ENCODE measurements around the gene CNTNAP5. TPM values are rescaled to one million over a fixed set of nuclear protein-coding genes. Genes with fewer than 3 reads are reported as not detected.

The CNTNAP5 gene
- not detected for total RNA-seq

- ATAC-seq (replicated peaks) = no peak
- Mint-ChIP-seq H3K27ac (no peak within 1 kb of the TSS), H3K27me3 (peaks cover 26% of the 10 kb centered on the region), H3K4me3 (no peak within 1 kb of the TSS), H3K9me3 (peaks cover 4% of the 10 kb centered on the region), H3K4me1 (no peaks in the 10 kb centered on the region), H3K36me3 (ENCODE audit: low read depth) (no peaks in the 10 kb centered on the region)
Observed at GRCh38 chr2:124025171-124025580, at the start of gene CNTNAP5. CNTNAP5 (plus strand) TSS chr2:124025287; CDS start chr2:124025651, 364 bp downstream.

- no peaks in the 10 kb centered on the region for H3K4me1 Mint-ChIP-seq
- ATAC-seq (replicated peaks) = no peak
- H3K36me3 Mint-ChIP-seq (ENCODE audit: low read depth) = no peaks in the 10 kb centered on the region
- H3K9me3 Mint-ChIP-seq = peaks cover 16% of the 10 kb centered on the region
- no peak overlapping the region for H3K4me3 Mint-ChIP-seq
- H3K27ac Mint-ChIP-seq = no peak overlapping the region
- H3K27me3 Mint-ChIP-seq = no peaks in the 10 kb centered on the region
Observed at GRCh38 chr2:123976054-123976648, 48.9 kb upstream of the CNTNAP5 start.

- Mint-ChIP-seq H3K27ac (no peak overlapping the region), H3K9me3 (peaks cover 7% of the 10 kb centered on the region), H3K27me3 (no peaks in the 10 kb centered on the region), H3K4me1 (no peaks in the 10 kb centered on the region), H3K4me3 (no peak overlapping the region), H3K36me3 (ENCODE audit: low read depth) (no peaks in the 10 kb centered on the region)
- no peak for ATAC-seq (replicated peaks)
Observed at GRCh38 chr2:123993728-123994323, 31.3 kb upstream of the CNTNAP5 start.

- Mint-ChIP-seq H3K36me3 (ENCODE audit: low read depth) (no peaks in the 10 kb centered on the region), H3K4me1 (no peaks in the 10 kb centered on the region), H3K4me3 (no peak overlapping the region), H3K27me3 (no peaks in the 10 kb centered on the region), H3K9me3 (peaks cover 9% of the 10 kb centered on the region), H3K27ac (no peak overlapping the region)
- no peak for ATAC-seq (replicated peaks)
Observed at GRCh38 chr2:123999681-124000080, 25.4 kb upstream of the CNTNAP5 start.

- H3K27ac Mint-ChIP-seq = no peak overlapping the region
Observed at GRCh38 chr2:124001696-124002430, 23.2 kb upstream of the CNTNAP5 start.

GRCh38 chr2:124018890-124019289, 6.2 kb upstream of the CNTNAP5 start:
- no peak for ATAC-seq (replicated peaks)
- Mint-ChIP-seq H3K27me3 (peaks cover 3% of the 10 kb centered on the region), H3K36me3 (ENCODE audit: low read depth) (no peaks in the 10 kb centered on the region), H3K4me3 (no peak overlapping the region), H3K27ac (no peak overlapping the region), H3K4me1 (no peaks in the 10 kb centered on the region), H3K9me3 (peaks cover 8% of the 10 kb centered on the region)

More at GRCh38 chr2:124001696-124002430, 23.2 kb upstream of the CNTNAP5 start:
- Mint-ChIP-seq H3K9me3 (peaks cover 8% of the 10 kb centered on the region), H3K36me3 (ENCODE audit: low read depth) (no peaks in the 10 kb centered on the region), H3K4me1 (no peaks in the 10 kb centered on the region), H3K27me3 (no peaks in the 10 kb centered on the region), H3K4me3 (no peak overlapping the region)
- ATAC-seq (replicated peaks) = no peak

- Mint-ChIP-seq H3K36me3 (ENCODE audit: low read depth) (no peaks in the 10 kb centered on the region), H3K9me3 (peaks cover 4% of the 10 kb centered on the region), H3K4me1 (no peaks in the 10 kb centered on the region), H3K27ac (no peak overlapping the region), H3K4me3 (no peak overlapping the region), H3K27me3 (peaks cover 26% of the 10 kb centered on the region)
- ATAC-seq (replicated peaks) = no peak
Observed at GRCh38 chr2:124024561-124025170, 421 bp upstream of the CNTNAP5 start.

GRCh38 chr2:124025891-124026434, 876 bp downstream of the CNTNAP5 start:
- H3K27ac Mint-ChIP-seq = no peak overlapping the region
- H3K27me3 Mint-ChIP-seq = peaks cover 26% of the 10 kb centered on the region
- no peaks in the 10 kb centered on the region for H3K36me3 Mint-ChIP-seq (ENCODE audit: low read depth)
- H3K4me3 Mint-ChIP-seq = no peak overlapping the region
- no peak for ATAC-seq (replicated peaks)
- peaks cover 5% of the 10 kb centered on the region for H3K9me3 Mint-ChIP-seq
- no peaks in the 10 kb centered on the region for H3K4me1 Mint-ChIP-seq

- Mint-ChIP-seq H3K27ac (no peak overlapping the region), H3K4me1 (no peaks in the 10 kb centered on the region), H3K4me3 (no peak overlapping the region), H3K27me3 (peaks cover 26% of the 10 kb centered on the region), H3K36me3 (ENCODE audit: low read depth) (no peaks in the 10 kb centered on the region), H3K9me3 (peaks cover 8% of the 10 kb centered on the region)
- ATAC-seq (replicated peaks) = no peak
Observed at GRCh38 chr2:124026503-124026902, 1.4 kb downstream of the CNTNAP5 start.

GRCh38 chr2:124027182-124027581, 2.1 kb downstream of the CNTNAP5 start:
- no peaks in the 10 kb centered on the region for H3K4me1 Mint-ChIP-seq
- H3K4me3 Mint-ChIP-seq = no peak overlapping the region
- ATAC-seq (replicated peaks) = no peak
- H3K27me3 Mint-ChIP-seq = peaks cover 26% of the 10 kb centered on the region
- peaks cover 8% of the 10 kb centered on the region for H3K9me3 Mint-ChIP-seq
- H3K36me3 Mint-ChIP-seq (ENCODE audit: low read depth) = no peaks in the 10 kb centered on the region
- H3K27ac Mint-ChIP-seq = no peak overlapping the region

GRCh38 chr2:124032799-124033198, 7.7 kb downstream of the CNTNAP5 start:
- Mint-ChIP-seq H3K27me3 (no peaks in the 10 kb centered on the region), H3K4me3 (no peak overlapping the region), H3K4me1 (no peaks in the 10 kb centered on the region), H3K9me3 (peaks cover 16% of the 10 kb centered on the region), H3K27ac (no peak overlapping the region), H3K36me3 (ENCODE audit: low read depth) (no peaks in the 10 kb centered on the region)
- no peak for ATAC-seq (replicated peaks)

GRCh38 chr2:124034265-124034664, 9.2 kb downstream of the CNTNAP5 start:
- Mint-ChIP-seq H3K36me3 (ENCODE audit: low read depth) (no peaks in the 10 kb centered on the region), H3K27ac (no peak overlapping the region), H3K9me3 (peaks cover 16% of the 10 kb centered on the region), H3K4me1 (no peaks in the 10 kb centered on the region), H3K27me3 (no peaks in the 10 kb centered on the region), H3K4me3 (no peak overlapping the region)
- no peak for ATAC-seq (replicated peaks)

GRCh38 chr2:124035001-124035400, 9.9 kb downstream of the CNTNAP5 start:
- Mint-ChIP-seq H3K27me3 (no peaks in the 10 kb centered on the region), H3K4me3 (no peak overlapping the region), H3K4me1 (no peaks in the 10 kb centered on the region), H3K27ac (no peak overlapping the region), H3K36me3 (ENCODE audit: low read depth) (no peaks in the 10 kb centered on the region), H3K9me3 (peaks cover 16% of the 10 kb centered on the region)
- ATAC-seq (replicated peaks) = no peak

- H3K9me3 Mint-ChIP-seq = peaks cover 19% of the 10 kb centered on the region
- ATAC-seq (replicated peaks) = no peak
- H3K27ac Mint-ChIP-seq = no peak overlapping the region
- no peaks in the 10 kb centered on the region for H3K36me3 Mint-ChIP-seq (ENCODE audit: low read depth)
- H3K27me3 Mint-ChIP-seq = no peaks in the 10 kb centered on the region
- no peak overlapping the region for H3K4me3 Mint-ChIP-seq
- H3K4me1 Mint-ChIP-seq = no peaks in the 10 kb centered on the region
Observed at GRCh38 chr2:124039032-124039431, 13.9 kb downstream of the CNTNAP5 start.

All from activated T-helper 17 cell treated with anti-CD3 and anti-CD28 coated beads, Interleukin-2, amount 50 U/mL, for 72 hours (primary cell).